Measurements from ENCODE around the gene BIRC5.

The BIRC5 gene

GRCh38 chr17:78173097-78173715, 40.8 kb upstream of the BIRC5 start:
- Histone ChIP-seq H3K9me3 (ENCODE audit: control insufficient read depth in 5 of 5, low read length in 5 of 5) (no peaks in the 10 kb centered on the region), H3K36me3 (ENCODE audit: control insufficient read depth in 5 of 5, insufficient read depth in 5 of 5, low read length in 5 of 5) (peaks cover 0 to 25% (median 19%) of the 10 kb centered on the region in 5 donors), H3K9ac (ENCODE audit: low read length in 5 of 5) (no peak overlapping the region), H3K4me1 (ENCODE audit: control insufficient read depth in 5 of 5, insufficient read depth in 5 of 5, low read length in 5 of 5) (peaks cover 13 to 77% (median 59%) of the 10 kb centered on the region in 5 donors), H3K27ac (ENCODE audit: low read depth, low read length) (peak overlapping the region; percentile 79), H3K27me3 (ENCODE audit: control insufficient read depth in 5 of 5, insufficient read depth in 4 of 5, low read length in 5 of 5) (no peaks in the 10 kb centered on the region), H3K4me3 (ENCODE audit: low read depth in 1 of 5, low read length in 5 of 5) (no peak overlapping the region)

- peak overlapping the region; percentile 79 for H3K27ac ChIP-seq (ENCODE audit: low read depth, low read length)
- H3K9ac ChIP-seq (ENCODE audit: low read length in 5 of 5) = peak overlapping the region in 3 of 5 donors; percentile 42 to 68 (median 59)
These were observed 39.6 kb upstream of the BIRC5 start for GRCh38 chr17:78174346-78174869.

GRCh38 chr17:78174870-78175642, 39.0 kb upstream of the BIRC5 start:
- H3K4me1 ChIP-seq (ENCODE audit: control insufficient read depth in 5 of 5, insufficient read depth in 5 of 5, low read length in 5 of 5) = peaks cover 13 to 64% (median 47%) of the 10 kb centered on the region in 5 donors
- H3K9me3 ChIP-seq (ENCODE audit: control insufficient read depth in 5 of 5, low read length in 5 of 5) = no peaks in the 10 kb centered on the region
- H3K27ac ChIP-seq (ENCODE audit: low read depth, low read length) = peak overlapping the region; percentile 79
- H3K36me3 ChIP-seq (ENCODE audit: control insufficient read depth in 5 of 5, insufficient read depth in 5 of 5, low read length in 5 of 5) = peaks cover 0 to 25% (median 19%) of the 10 kb centered on the region in 5 donors
- H3K9ac ChIP-seq (ENCODE audit: low read length in 5 of 5) = peak overlapping the region in 4 of 5 donors; percentile 6 to 68 (median 46)
- no peak overlapping the region for H3K4me3 ChIP-seq (ENCODE audit: low read depth in 1 of 5, low read length in 5 of 5)
- H3K27me3 ChIP-seq (ENCODE audit: control insufficient read depth in 5 of 5, insufficient read depth in 4 of 5, low read length in 5 of 5) = no peaks in the 10 kb centered on the region

More at GRCh38 chr17:78174346-78174869, 39.6 kb upstream of the BIRC5 start:
- H3K36me3 ChIP-seq (ENCODE audit: control insufficient read depth in 5 of 5, insufficient read depth in 5 of 5, low read length in 5 of 5) = peaks cover 0 to 25% (median 19%) of the 10 kb centered on the region in 5 donors
- H3K4me3 ChIP-seq (ENCODE audit: low read depth in 1 of 5, low read length in 5 of 5) = no peak overlapping the region
- peaks cover 13 to 70% (median 53%) of the 10 kb centered on the region in 5 donors for H3K4me1 ChIP-seq (ENCODE audit: control insufficient read depth in 5 of 5, insufficient read depth in 5 of 5, low read length in 5 of 5)
- H3K27me3 ChIP-seq (ENCODE audit: control insufficient read depth in 5 of 5, insufficient read depth in 4 of 5, low read length in 5 of 5) = no peaks in the 10 kb centered on the region
- H3K9me3 ChIP-seq (ENCODE audit: control insufficient read depth in 5 of 5, low read length in 5 of 5) = no peaks in the 10 kb centered on the region

GRCh38 chr17:78175643-78175981, 38.4 kb upstream of the BIRC5 start:
- Histone ChIP-seq H3K27me3 (ENCODE audit: control insufficient read depth in 5 of 5, insufficient read depth in 4 of 5, low read length in 5 of 5) (no peaks in the 10 kb centered on the region), H3K4me3 (ENCODE audit: low read depth in 1 of 5, low read length in 5 of 5) (no peak overlapping the region), H3K9me3 (ENCODE audit: control insufficient read depth in 5 of 5, low read length in 5 of 5) (no peaks in the 10 kb centered on the region), H3K27ac (ENCODE audit: low read depth, low read length) (no peak overlapping the region), H3K9ac (ENCODE audit: low read length in 5 of 5) (no peak overlapping the region), H3K36me3 (ENCODE audit: control insufficient read depth in 5 of 5, insufficient read depth in 5 of 5, low read length in 5 of 5) (peaks cover 0 to 24% (median 19%) of the 10 kb centered on the region in 5 donors), H3K4me1 (ENCODE audit: control insufficient read depth in 5 of 5, insufficient read depth in 5 of 5, low read length in 5 of 5) (peaks cover 13 to 59% (median 44%) of the 10 kb centered on the region in 5 donors)

GRCh38 chr17:78176548-78177025, 37.5 kb upstream of the BIRC5 start:
- H3K27me3 ChIP-seq (ENCODE audit: control insufficient read depth in 5 of 5, insufficient read depth in 4 of 5, low read length in 5 of 5) = no peaks in the 10 kb centered on the region
- H3K27ac ChIP-seq (ENCODE audit: low read depth, low read length) = no peak overlapping the region
- no peak overlapping the region for H3K4me3 ChIP-seq (ENCODE audit: low read depth in 1 of 5, low read length in 5 of 5)
- peaks cover 13 to 53% (median 44%) of the 10 kb centered on the region in 5 donors for H3K4me1 ChIP-seq (ENCODE audit: control insufficient read depth in 5 of 5, insufficient read depth in 5 of 5, low read length in 5 of 5)
- peaks cover 0 to 14% (median 10%) of the 10 kb centered on the region in 5 donors for H3K36me3 ChIP-seq (ENCODE audit: control insufficient read depth in 5 of 5, insufficient read depth in 5 of 5, low read length in 5 of 5)
- peak overlapping the region in 1 of 5 donors; percentile 30 for H3K9ac ChIP-seq (ENCODE audit: low read length in 5 of 5)
- no peaks in the 10 kb centered on the region for H3K9me3 ChIP-seq (ENCODE audit: control insufficient read depth in 5 of 5, low read length in 5 of 5)

GRCh38 chr17:78179372-78179771, 34.7 kb upstream of the BIRC5 start:
- H3K36me3 ChIP-seq (ENCODE audit: control insufficient read depth in 5 of 5, insufficient read depth in 5 of 5, low read length in 5 of 5) = no peaks in the 10 kb centered on the region
- H3K27me3 ChIP-seq (ENCODE audit: control insufficient read depth in 5 of 5, insufficient read depth in 4 of 5, low read length in 5 of 5) = no peaks in the 10 kb centered on the region
- no peak overlapping the region for H3K4me3 ChIP-seq (ENCODE audit: low read depth in 1 of 5, low read length in 5 of 5)
- H3K4me1 ChIP-seq (ENCODE audit: control insufficient read depth in 5 of 5, insufficient read depth in 5 of 5, low read length in 5 of 5) = peaks cover 10 to 27% (median 25%) of the 10 kb centered on the region in 5 donors
- H3K9me3 ChIP-seq (ENCODE audit: control insufficient read depth in 5 of 5, low read length in 5 of 5) = no peaks in the 10 kb centered on the region
- H3K9ac ChIP-seq (ENCODE audit: low read length in 5 of 5) = no peak overlapping the region
- no peak overlapping the region for H3K27ac ChIP-seq (ENCODE audit: low read depth, low read length)

GRCh38 chr17:78180083-78180482, 34.0 kb upstream of the BIRC5 start:
- Histone ChIP-seq H3K4me1 (ENCODE audit: control insufficient read depth in 5 of 5, insufficient read depth in 5 of 5, low read length in 5 of 5) (peaks cover 7 to 27% (median 21%) of the 10 kb centered on the region in 5 donors), H3K4me3 (ENCODE audit: low read depth in 1 of 5, low read length in 5 of 5) (no peak overlapping the region), H3K9ac (ENCODE audit: low read length in 5 of 5) (no peak overlapping the region), H3K27ac (ENCODE audit: low read depth, low read length) (no peak overlapping the region), H3K36me3 (ENCODE audit: control insufficient read depth in 5 of 5, insufficient read depth in 5 of 5, low read length in 5 of 5) (no peaks in the 10 kb centered on the region), H3K9me3 (ENCODE audit: control insufficient read depth in 5 of 5, low read length in 5 of 5) (no peaks in the 10 kb centered on the region), H3K27me3 (ENCODE audit: control insufficient read depth in 5 of 5, insufficient read depth in 4 of 5, low read length in 5 of 5) (no peaks in the 10 kb centered on the region)

- H3K9ac ChIP-seq (ENCODE audit: low read length in 5 of 5) = no peak overlapping the region
These were observed 33.5 kb upstream of the BIRC5 start for GRCh38 chr17:78180508-78180907.

GRCh38 chr17:78182504-78182903, 31.5 kb upstream of the BIRC5 start:
- H3K4me1 ChIP-seq (ENCODE audit: control insufficient read depth in 5 of 5, insufficient read depth in 5 of 5, low read length in 5 of 5) = peaks cover 0 to 19% (median 13%) of the 10 kb centered on the region in 5 donors
- no peaks in the 10 kb centered on the region for H3K9me3 ChIP-seq (ENCODE audit: control insufficient read depth in 5 of 5, low read length in 5 of 5)
- H3K27ac ChIP-seq (ENCODE audit: low read depth, low read length) = no peak overlapping the region

More at GRCh38 chr17:78180508-78180907, 33.5 kb upstream of the BIRC5 start:
- Histone ChIP-seq H3K4me3 (ENCODE audit: low read depth in 1 of 5, low read length in 5 of 5) (no peak overlapping the region), H3K36me3 (ENCODE audit: control insufficient read depth in 5 of 5, insufficient read depth in 5 of 5, low read length in 5 of 5) (no peaks in the 10 kb centered on the region), H3K27ac (ENCODE audit: low read depth, low read length) (no peak overlapping the region), H3K9me3 (ENCODE audit: control insufficient read depth in 5 of 5, low read length in 5 of 5) (no peaks in the 10 kb centered on the region), H3K27me3 (ENCODE audit: control insufficient read depth in 5 of 5, insufficient read depth in 4 of 5, low read length in 5 of 5) (no peaks in the 10 kb centered on the region), H3K4me1 (ENCODE audit: control insufficient read depth in 5 of 5, insufficient read depth in 5 of 5, low read length in 5 of 5) (peaks cover 7 to 23% (median 17%) of the 10 kb centered on the region in 5 donors)

GRCh38 chr17:78183916-78184315, 30.1 kb upstream of the BIRC5 start:
- Histone ChIP-seq H3K27ac (ENCODE audit: low read depth, low read length) (no peak overlapping the region), H3K4me3 (ENCODE audit: low read depth in 1 of 5, low read length in 5 of 5) (no peak overlapping the region), H3K27me3 (ENCODE audit: control insufficient read depth in 5 of 5, insufficient read depth in 4 of 5, low read length in 5 of 5) (no peaks in the 10 kb centered on the region), H3K9me3 (ENCODE audit: control insufficient read depth in 5 of 5, low read length in 5 of 5) (no peaks in the 10 kb centered on the region), H3K4me1 (ENCODE audit: control insufficient read depth in 5 of 5, insufficient read depth in 5 of 5, low read length in 5 of 5) (peaks cover 0 to 26% (median 21%) of the 10 kb centered on the region in 5 donors), H3K36me3 (ENCODE audit: control insufficient read depth in 5 of 5, insufficient read depth in 5 of 5, low read length in 5 of 5) (no peaks in the 10 kb centered on the region), H3K9ac (ENCODE audit: low read length in 5 of 5) (no peak overlapping the region)

More at GRCh38 chr17:78182504-78182903, 31.5 kb upstream of the BIRC5 start:
- Histone ChIP-seq H3K4me3 (ENCODE audit: low read depth in 1 of 5, low read length in 5 of 5) (no peak overlapping the region), H3K36me3 (ENCODE audit: control insufficient read depth in 5 of 5, insufficient read depth in 5 of 5, low read length in 5 of 5) (no peaks in the 10 kb centered on the region), H3K9ac (ENCODE audit: low read length in 5 of 5) (no peak overlapping the region), H3K27me3 (ENCODE audit: control insufficient read depth in 5 of 5, insufficient read depth in 4 of 5, low read length in 5 of 5) (no peaks in the 10 kb centered on the region)
